HCT116 (cell line): ENCODE results near the gene AADACL4. TPM values are rescaled to one million over a fixed set of nuclear protein-coding genes. Genes with fewer than 3 reads are reported as not detected.

Experiments used
- ATAC-seq: fragments of 200-7000 bp; cut with Tn5 transposase; 2 replicates; pipeline ENCODE4 v1.9.1; 2020; ENCODE audit warnings: mild to moderate bottlenecking, moderate library complexity
- BruUV-seq: library from RNA; stranded (reverse); fragments of 400-500 nt; replicated peaks from 2 replicates; lab custom pipeline; 2021; lab: Mats Ljungman, UMichigan
- CTCF ChIA-PET: fragments of 300-600 bp; sonication (Branson Sonifier 250); formaldehyde crosslinking; loops from one replicate; lab custom pipeline; 2021; ENCODE audit warnings: antibody characterized with exemption; lab: Charles Lee
- POLR2A ChIA-PET: fragments of 300-600, 350-600 bp; sonication (Branson Sonifier 250); formaldehyde crosslinking; loops from one replicate; lab custom pipeline; 2021; ENCODE audit warnings: antibody characterized with exemption; lab: Charles Lee
- RAD21 ChIA-PET, 2 experiments: fragments of 300-600 bp; sonication (Branson Sonifier 250); formaldehyde crosslinking; loops; one replicate each; lab custom pipeline; 2023; ENCODE audit warnings: low total read pairs in 2 of 2; ENCODE audit not compliant: uncharacterized antibody in 2 of 2, unreplicated experiment in 2 of 2, low non-redundant PET in 1 of 2; lab: Charles Lee
- DNase-seq: peaks from one replicate; pipeline ENCODE4 v3.0.0-alpha.2; 2010; ENCODE audit warnings: low read depth, low spot score
- H2AFZ ChIP-seq: fragments of 200-600 bp; shearing (Covaris generic), sonication (generic); 2 replicates; pipeline ENCODE4 v1.6.1; 2017; ENCODE audit warnings: low read depth, mixed run types, mixed read lengths, antibody characterized with exemption, low read length; ENCODE audit not compliant: poor library complexity, severe bottlenecking
- H3K27ac ChIP-seq: 2 replicates; pipeline ENCODE4 v1.5.1; 2012; ENCODE audit warnings: low read depth, low read length
- H3K27me3 ChIP-seq: fragments of 200-600 bp; sonication (generic); 2 replicates; pipeline ENCODE4 v1.6.1; 2016; ENCODE audit warnings: mixed run types, low read length, mixed read lengths; ENCODE audit not compliant: insufficient read depth
- H3K36me3 ChIP-seq, 2 experiments: fragments of 200-500 bp in 1 of 2; fragments of 200-600 bp in 1 of 2; sonication (Bioruptor generic) in 1 of 2; sonication (generic) in 1 of 2; 2 replicates each; pipeline versions ENCODE4 v1.5.1 to v1.6.1; 2014 to 2016; ENCODE audit warnings: low read length in 2 of 2, inconsistent platforms in 1 of 2, mixed read lengths in 1 of 2, mixed run types in 1 of 2; ENCODE audit not compliant: insufficient read depth in 2 of 2, control insufficient read depth in 1 of 2
- H3K4me1 ChIP-seq, 2 experiments: fragments of 200-600 bp in 1 of 2; sonication (generic) in 1 of 2; 2 replicates each; pipeline versions ENCODE4 v1.5.1 to v1.6.1; 2012 to 2017; ENCODE audit warnings: low read length in 2 of 2, inconsistent platforms in 1 of 2, mild to moderate bottlenecking in 1 of 2, mixed read lengths in 1 of 2, mixed run types in 1 of 2, moderate library complexity in 1 of 2; ENCODE audit not compliant: insufficient read depth in 2 of 2, control insufficient read depth in 1 of 2
- H3K4me2 ChIP-seq: fragments of 200-600 bp; sonication (generic); 2 replicates; pipeline ENCODE4 v1.6.1; 2017; ENCODE audit warnings: mixed run types, low read length, mixed read lengths
- H3K4me3 ChIP-seq, 2 experiments: fragments of 200-600 bp in 1 of 2; sonication (generic) in 1 of 2; replicated peaks in 1 of 2; 2 replicates each; pipeline ENCODE4 v1.5.1; 2011 to 2016; ENCODE audit warnings: low read length in 2 of 2, control low read depth in 1 of 2, low read depth in 1 of 2, mild to moderate bottlenecking in 1 of 2, mixed read lengths in 1 of 2, mixed run types in 1 of 2
- H3K79me2 ChIP-seq: fragments of 200-600 bp; sonication (generic); 2 replicates; pipeline ENCODE4 v1.6.1; 2017; ENCODE audit warnings: mild to moderate bottlenecking, mixed run types, low read length, moderate library complexity, mixed read lengths; ENCODE audit not compliant: insufficient read depth
- H3K9ac ChIP-seq: fragments of 200-600 bp; sonication (generic); 2 replicates; pipeline ENCODE4 v1.6.1; 2016; ENCODE audit warnings: low read length, mixed read lengths
- H3K9me2 ChIP-seq: fragments of 200-600 bp; sonication (generic), shearing (Covaris generic); 2 replicates; pipeline ENCODE4 v1.6.1; 2017; ENCODE audit warnings: mixed run types, mild to moderate bottlenecking, moderate library complexity; ENCODE audit not compliant: insufficient read depth
- H3K9me3 ChIP-seq, 2 experiments: fragments of 200-500 bp in 1 of 2; fragments of 200-600 bp in 1 of 2; sonication (Bioruptor generic) in 1 of 2; sonication (generic) in 1 of 2; 2 replicates each; pipeline ENCODE4 v1.6.1; 2014 to 2017; ENCODE audit warnings: low read length in 2 of 2, mixed read lengths in 2 of 2, inconsistent platforms in 1 of 2, low read depth in 1 of 2, mild to moderate bottlenecking in 1 of 2, mixed run types in 1 of 2, moderate library complexity in 1 of 2; ENCODE audit not compliant: control insufficient read depth in 1 of 2, insufficient read depth in 1 of 2
- H4K20me1 ChIP-seq: fragments of 200-600 bp; sonication (generic), shearing (Covaris generic); 2 replicates; pipeline ENCODE4 v1.6.1; 2017; ENCODE audit warnings: mixed run types, mild to moderate bottlenecking, moderate library complexity; ENCODE audit not compliant: insufficient read depth
- CEBPB ChIP-seq: IDR thresholded peaks from 2 replicates; pipeline ENCODE4 v1.6.1; 2012; ENCODE audit warnings: low read depth
- EGR1 ChIP-seq: IDR thresholded peaks from 2 replicates; pipeline ENCODE4 v1.6.1; 2012; ENCODE audit warnings: low read depth
- ELF1 ChIP-seq: IDR thresholded peaks from 2 replicates; pipeline ENCODE4 v1.6.1; 2012; ENCODE audit warnings: low read depth, borderline replicate concordance
- EZH2phosphoT487 ChIP-seq: fragments of 200-600 bp; IDR thresholded peaks from 2 replicates; pipeline ENCODE4 v1.6.1; 2018; ENCODE audit warnings: antibody characterized with exemption, borderline replicate concordance
- JUND ChIP-seq: IDR thresholded peaks from 2 replicates; pipeline ENCODE4 v1.6.1; 2012
- MAX ChIP-seq: IDR thresholded peaks from 2 replicates; pipeline ENCODE4 v1.6.1; 2012
- POLR2A ChIP-seq: IDR thresholded peaks from 2 replicates; pipeline ENCODE4 v1.7.0; 2011; ENCODE audit warnings: borderline replicate concordance; ENCODE audit not compliant: insufficient read depth, insufficient read length; ENCODE audit errors: extremely low read depth
- RAD21 ChIP-seq: IDR thresholded peaks from 2 replicates; pipeline ENCODE4 v1.6.1; 2012; ENCODE audit warnings: low read depth, mild to moderate bottlenecking
- REST ChIP-seq: IDR thresholded peaks from 2 replicates; pipeline ENCODE4 v1.6.1; 2012; ENCODE audit warnings: low read depth
- SIN3A ChIP-seq: IDR thresholded peaks from 2 replicates; pipeline ENCODE4 v1.6.1; 2012; ENCODE audit warnings: low read depth
- SP1 ChIP-seq: IDR thresholded peaks from 2 replicates; pipeline ENCODE4 v1.6.1; 2012; ENCODE audit warnings: low read depth
- SRF ChIP-seq: IDR thresholded peaks from 2 replicates; pipeline ENCODE4 v1.6.1; 2012; ENCODE audit warnings: low read depth
- TCF7L2 ChIP-seq: IDR thresholded peaks from 2 replicates; pipeline ENCODE4 v1.7.0; 2011; ENCODE audit warnings: borderline replicate concordance, inconsistent platforms; ENCODE audit not compliant: insufficient read depth, insufficient read length; ENCODE audit errors: extremely low read depth
- YY1 ChIP-seq: IDR thresholded peaks from 2 replicates; pipeline ENCODE4 v1.6.1; 2011; ENCODE audit warnings: low read length, low read depth, moderate library complexity, mild to moderate bottlenecking; ENCODE audit not compliant: insufficient replicate concordance; ENCODE audit errors: extremely low read depth
- ZBTB33 ChIP-seq: IDR thresholded peaks from 2 replicates; pipeline ENCODE4 v1.6.1; 2011; ENCODE audit warnings: mild to moderate bottlenecking, low read length, moderate library complexity; ENCODE audit not compliant: insufficient replicate concordance; ENCODE audit errors: extremely low read depth
- ZNF274 ChIP-seq: fragments of 200-500 bp; sonication (Bioruptor generic); IDR thresholded peaks from 2 replicates; pipeline ENCODE4 v1.6.1; 2014; ENCODE audit warnings: mild to moderate bottlenecking, low read depth, low read length, inconsistent platforms
- intact Hi-C: fragments of 100-400 bp; cut with micrococcal nuclease; formaldehyde crosslinking; loops from 2 replicates; pipeline ENCODE4 v1.10.0; 2022
- total RNA-seq: library from RNA; stranded (reverse); gene quantifications from one replicate; pipeline ENCODE4 v1.2.1, GENCODE V29; 2021; ENCODE audit not compliant: unreplicated experiment

Gene AADACL4
- total RNA-seq, 1 experiment from 2014 or later, result not detected

GRCh38 chr1:12615159-12615864, 28.6 kb upstream of the AADACL4 start:
- intact Hi-C loops, result no loop called here
- DNase-seq (no peak), ATAC-seq (no peak)
- peaks cover 29 to 64% of the 10 kb centered on the region in 2 experiments for H3K4me1 ChIP-seq
- peak overlapping the region; percentile 83 for H3K9ac ChIP-seq
- no peak overlapping the region for H2AFZ ChIP-seq
- peaks cover 57% of the 10 kb centered on the region for H3K79me2 ChIP-seq
- ChIA-PET POLR2A (interaction anchor here (1.6 to 1.7 kb wide), 2 partner anchors 11 to 17 kb away, joined by 4 to 7 read pairs; no protein-coding TSS in a partner anchor), CTCF (interaction anchor here (1.1 kb wide), 1 partner anchor 13 kb away, joined by 3 read pairs; no protein-coding TSS in a partner anchor), RAD21 (interaction anchor here in 1 of 2 experiments (1.1 to 1.4 kb wide), 2 partner anchors 14 to 19 kb away, joined by 3 to 6 read pairs; no protein-coding TSS in a partner anchor)
- no peaks in the 10 kb centered on the region for H4K20me1 ChIP-seq
- no TSS peak for BruUV-seq
- H3K27ac ChIP-seq, result peak overlapping the region; percentile 97
- 0 out of 4 replicates have a peak, but pooled peaks cover 2 to 5% of the 10 kb centered on the region in 2 experiments for H3K36me3 ChIP-seq
- H3K27me3 ChIP-seq, result no peaks in the 10 kb centered on the region
- TF ChIP-seq REST (no peak), MAX (no peak), YY1 (no peak), RAD21 (no peak), EGR1 (no peak), POLR2A (no peak), EZH2phosphoT487 (no peak), TCF7L2 (no peak), CEBPB (no peak), SIN3A (no peak), ZNF274 (no peak), JUND (no peak), ELF1 (no peak), SP1 (no peak), SRF (no peak), ZBTB33 (no peak)
- H3K9me2 ChIP-seq, result no peaks in the 10 kb centered on the region
- H3K4me3 ChIP-seq, result peak overlapping the region; percentile 71 to 75
- H3K9me3 ChIP-seq, result no peaks in the 10 kb centered on the region
- H3K4me2 ChIP-seq, result peak overlapping the region; percentile 92
